Measurements from ENCODE around the gene UBE2J2. TPM values are rescaled to one million over a fixed set of nuclear protein-coding genes. Genes with fewer than 3 reads are reported as not detected.

Gene UBE2J2
- total RNA-seq, 1 experiment from 2014 or later: 83.4 TPM

DNA sequence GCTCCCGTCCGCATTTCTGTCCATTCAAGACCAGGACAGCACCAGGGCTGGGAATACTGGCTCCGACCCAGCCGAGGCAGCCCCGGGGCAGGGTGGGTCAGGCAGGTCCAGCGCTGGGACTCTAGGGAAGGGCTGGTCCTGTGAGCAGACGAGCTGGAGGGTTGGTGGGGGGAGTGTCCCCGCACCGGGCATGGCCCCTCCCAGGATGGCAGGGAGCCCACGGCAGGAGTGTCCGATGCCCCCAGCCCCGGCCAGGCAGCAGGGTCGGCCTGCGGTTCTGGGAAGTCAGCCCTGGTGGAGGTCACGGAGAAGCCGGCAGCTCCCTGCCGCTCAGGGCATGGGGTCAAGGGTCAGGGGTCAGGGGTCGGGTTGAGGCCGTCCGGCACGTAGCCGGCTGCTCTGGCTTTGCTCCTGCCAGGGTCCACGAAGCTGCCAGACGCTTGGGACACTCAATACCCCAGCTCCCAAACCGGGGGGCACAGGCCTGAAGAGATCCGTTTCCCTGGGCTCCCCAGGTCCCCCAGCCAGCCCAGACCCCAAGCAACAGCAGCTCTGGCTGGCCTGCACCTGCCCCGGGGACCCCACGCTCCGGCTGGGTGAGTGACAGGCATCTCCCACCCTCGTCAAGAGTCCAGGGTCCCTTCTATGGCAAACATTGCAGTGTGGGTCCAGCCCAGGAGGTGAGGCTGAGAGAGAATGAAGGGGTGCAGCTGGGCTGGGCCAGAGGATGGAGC, 33.9 kb downstream of the UBE2J2 start:
- H2BK120ac ChIP-seq (ENCODE audit: low read depth, low read length, poor library complexity, severe bottlenecking): no peak overlapping the region
- no peaks in the 10 kb centered on the region; the same call in none of the 2 replicates for H3K27me3 Mint-ChIP-seq (ENCODE audit: low read depth)
- H3K4me2 ChIP-seq (ENCODE audit: insufficient read depth, insufficient read length, low read length): no peak overlapping the region
- TF ChIP-seq, protein P1, sequence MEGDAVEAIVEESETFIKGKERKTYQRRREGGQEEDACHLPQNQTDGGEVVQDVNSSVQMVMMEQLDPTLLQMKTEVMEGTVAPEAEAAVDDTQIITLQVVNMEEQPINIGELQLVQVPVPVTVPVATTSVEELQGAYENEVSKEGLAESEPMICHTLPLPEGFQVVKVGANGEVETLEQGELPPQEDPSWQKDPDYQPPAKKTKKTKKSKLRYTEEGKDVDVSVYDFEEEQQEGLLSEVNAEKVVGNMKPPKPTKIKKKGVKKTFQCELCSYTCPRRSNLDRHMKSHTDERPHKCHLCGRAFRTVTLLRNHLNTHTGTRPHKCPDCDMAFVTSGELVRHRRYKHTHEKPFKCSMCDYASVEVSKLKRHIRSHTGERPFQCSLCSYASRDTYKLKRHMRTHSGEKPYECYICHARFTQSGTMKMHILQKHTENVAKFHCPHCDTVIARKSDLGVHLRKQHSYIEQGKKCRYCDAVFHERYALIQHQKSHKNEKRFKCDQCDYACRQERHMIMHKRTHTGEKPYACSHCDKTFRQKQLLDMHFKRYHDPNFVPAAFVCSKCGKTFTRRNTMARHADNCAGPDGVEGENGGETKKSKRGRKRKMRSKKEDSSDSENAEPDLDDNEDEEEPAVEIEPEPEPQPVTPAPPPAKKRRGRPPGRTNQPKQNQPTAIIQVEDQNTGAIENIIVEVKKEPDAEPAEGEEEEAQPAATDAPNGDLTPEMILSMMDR (conservative IDR thresholded peaks at IDR 0.05): no peak
- no peak overlapping the region for H3K23ac ChIP-seq (ENCODE audit: insufficient read length, low read depth, low read length)
- no peak overlapping the region for H2BK12ac ChIP-seq (ENCODE audit: insufficient read length, low read depth, low read length)
- H3K27me3 ChIP-seq (ENCODE audit: insufficient read depth, low read length): no peaks in the 10 kb centered on the region
- peak overlapping the region; percentile 12; the same call in 1 of the 2 replicates for H3K14ac ChIP-seq (ENCODE audit: insufficient read depth, low read length)
- no peaks in the 10 kb centered on the region for H3K23me2 ChIP-seq (ENCODE audit: insufficient read length, low read depth, low read length, poor library complexity, severe bottlenecking)
- no peak overlapping the region for H3K9ac ChIP-seq (ENCODE audit: extremely low read depth, insufficient read length, low read length)
- H3K4me1 Mint-ChIP-seq: peaks cover 0 to 9% of the 10 kb centered on the region in 2 experiments
- H4K8ac ChIP-seq (replicated peaks; ENCODE audit: insufficient read length, low read depth, low read length): no peak overlapping the region
- no peak overlapping the region for H4K91ac ChIP-seq (ENCODE audit: insufficient read length, low read depth, low read length)
- no peak overlapping the region for H3K56ac ChIP-seq (ENCODE audit: insufficient read length, low read depth, low read length)
- H3K4ac ChIP-seq (ENCODE audit: low read depth, low read length): no peak overlapping the region
- H4K5ac ChIP-seq (ENCODE audit: insufficient read length, low read depth, low read length): no peak overlapping the region
- no peaks in the 10 kb centered on the region for H4K20me1 ChIP-seq (ENCODE audit: control insufficient read depth, insufficient read depth, insufficient read length)
- no peak overlapping the region for H2BK15ac ChIP-seq (ENCODE audit: low read depth, low read length)
- H3K36me3 Mint-ChIP-seq (ENCODE audit: insufficient read depth in 1 of 3, low read depth in 3 of 3): peaks cover 0 to 1% (median under 1%) of the 10 kb centered on the region in 3 experiments; a peak in 2 of 7 replicates
- no peak overlapping the region for H2BK5ac ChIP-seq (ENCODE audit: insufficient read length, low read length)
- H2AK5ac ChIP-seq (ENCODE audit: insufficient read length, low read length): no peak overlapping the region
- no peak overlapping the region for H3K27ac Mint-ChIP-seq
- no peak overlapping the region for H3K4me3 Mint-ChIP-seq
- no peaks in the 10 kb centered on the region for H3K9me3 ChIP-seq (ENCODE audit: control insufficient read depth, low read depth, low read length)
- no peaks in the 10 kb centered on the region for H3K79me1 ChIP-seq (ENCODE audit: insufficient read depth, low read depth, low read length, poor library complexity, severe bottlenecking)
- no CpG with 5 or more reads among the region's 30 CpGs for WGBS (ENCODE audit: extremely low coverage, insufficient read length, low lambda C conversion rate)
- H3K27ac ChIP-seq (ENCODE audit: insufficient read length, low read depth, low read length): no peak overlapping the region
- H3K9me3 Mint-ChIP-seq: no peaks in the 10 kb centered on the region
- DNase-seq: no peak
- no peak overlapping the region for H3T11ph ChIP-seq (ENCODE audit: low read length)
- H2AFZ ChIP-seq (ENCODE audit: low read length): no peak overlapping the region
- no peaks in the 10 kb centered on the region for H3K4me1 ChIP-seq (ENCODE audit: insufficient read depth, low read length)
- H3K79me2 ChIP-seq (ENCODE audit: insufficient read depth, low read length): no peaks in the 10 kb centered on the region
- H3K18ac ChIP-seq (ENCODE audit: insufficient read length, low read depth, low read length): no peak overlapping the region
- no peak overlapping the region for H2BK20ac ChIP-seq (ENCODE audit: low read depth, low read length, poor library complexity, severe bottlenecking)

Measured in H9 (cell line).